GM19240 (cell line): Measurements from ENCODE around the gene DCAF11.

Source experiments
- DNase-seq: peaks from one replicate; pipeline ENCODE4 v3.0.0; 2011; ENCODE audit warnings: low spot score; ENCODE audit not compliant: insufficient read length

The DCAF11 gene

GRCh38 chr14:24114532-24115421 is at the start of gene DCAF11, which contains the start of gene NRL:
Gene DCAF11, plus strand, starts transcription at chr14:24114777. Its CDS starts 818 bp downstream, at chr14:24115595.
Gene NRL, minus strand, starts transcription at chr14:24114949. Its CDS starts 32,101 bp downstream, at chr14:24082848.
- peak; percentile 91 for DNase-seq

GRCh38 chr14:24064856-24065255 is 49.7 kb upstream of the DCAF11 start:
- no peak for DNase-seq

- no peak for DNase-seq
Observed at GRCh38 chr14:24065408-24065807, 49.2 kb upstream of the DCAF11 start.

GRCh38 chr14:24066496-24067132 is 48.0 kb upstream of the DCAF11 start:
- no peak for DNase-seq

- DNase-seq = no peak
Observed at GRCh38 chr14:24067133-24068082, 47.2 kb upstream of the DCAF11 start.

GRCh38 chr14:24068711-24069410 is 45.7 kb upstream of the DCAF11 start:
- DNase-seq = no peak

GRCh38 chr14:24069411-24069735 is 45.2 kb upstream of the DCAF11 start:
- DNase-seq = no peak

- DNase-seq = no peak
Observed at GRCh38 chr14:24070285-24071143, 44.1 kb upstream of the DCAF11 start.

- DNase-seq = no peak
Observed at GRCh38 chr14:24071144-24071697, 43.4 kb upstream of the DCAF11 start, which contains the start of gene CPNE6. Gene CPNE6, plus strand, starts transcription at chr14:24071562. Its CDS starts 1,375 bp downstream, at chr14:24072937.

GRCh38 chr14:24071836-24072430 is 42.6 kb upstream of the DCAF11 start:
- DNase-seq = no peak

- DNase-seq = no peak
Observed at GRCh38 chr14:24072436-24072835, 42.1 kb upstream of the DCAF11 start.

- no peak for DNase-seq
Observed at GRCh38 chr14:24072881-24073877, 41.4 kb upstream of the DCAF11 start.

GRCh38 chr14:24074625-24075484 is 39.7 kb upstream of the DCAF11 start:
- DNase-seq = no peak

GRCh38 chr14:24075485-24076301 is 38.9 kb upstream of the DCAF11 start:
- peak; percentile 39 for DNase-seq

GRCh38 chr14:24076302-24076601 is 38.3 kb upstream of the DCAF11 start:
- no peak for DNase-seq

GRCh38 chr14:24077086-24077485 is 37.5 kb upstream of the DCAF11 start:
- DNase-seq = no peak
